Endodermal cell (in vitro differentiated cells): ENCODE measurements around the gene PREX1. TPM values are rescaled to one million over a fixed set of nuclear protein-coding genes. Genes with fewer than 3 reads are reported as not detected.

Experiments used
- DNase-seq: peaks from one replicate; pipeline ENCODE4 v3.0.0-alpha.2; 2017
- H3K27ac ChIP-seq: 2 replicates; pipeline ENCODE4 v1.5.1; 2013; ENCODE audit warnings: mild to moderate bottlenecking, low read depth, low read length, moderate library complexity
- H3K27me3 ChIP-seq: 2 replicates; pipeline ENCODE4 v1.6.1; 2013; ENCODE audit warnings: mild to moderate bottlenecking, low read length, moderate library complexity; ENCODE audit not compliant: insufficient read depth, control insufficient read depth, poor library complexity, severe bottlenecking
- H3K36me3 ChIP-seq: 2 replicates; pipeline ENCODE4 v1.7.0; 2013; ENCODE audit warnings: mild to moderate bottlenecking, low read length, moderate library complexity; ENCODE audit not compliant: control insufficient read depth, insufficient read depth
- H3K4me1 ChIP-seq: one replicate; pipeline ENCODE4 v1.7.0; 2013; ENCODE audit warnings: low read length; ENCODE audit not compliant: control insufficient read depth, insufficient read depth
- H3K4me3 ChIP-seq: 2 replicates; pipeline ENCODE4 v1.5.1; 2013; ENCODE audit warnings: mild to moderate bottlenecking, low read length, moderate library complexity
- H3K9ac ChIP-seq: 2 replicates; pipeline ENCODE4 v1.6.1; 2013; ENCODE audit warnings: mild to moderate bottlenecking, low read length, moderate library complexity; ENCODE audit not compliant: poor library complexity, severe bottlenecking; ENCODE audit errors: extremely low read depth
- H3K9me3 ChIP-seq: 2 replicates; pipeline ENCODE4 v1.6.1; 2013; ENCODE audit warnings: mild to moderate bottlenecking, low read length, moderate library complexity; ENCODE audit not compliant: control insufficient read depth
- H3K27ac Mint-ChIP-seq: 2 replicates; pipeline ENCODE4 v1.8.0; 2020; ENCODE audit warnings: mixed read lengths
- H3K27me3 Mint-ChIP-seq: 2 replicates; pipeline ENCODE4 v1.8.0; 2021; ENCODE audit warnings: mild to moderate bottlenecking, mixed read lengths; ENCODE audit not compliant: insufficient read depth
- H3K36me3 Mint-ChIP-seq: 2 replicates; pipeline ENCODE4 v1.8.0; 2020; ENCODE audit warnings: low read depth, mixed read lengths
- H3K4me1 Mint-ChIP-seq: 2 replicates; pipeline ENCODE4 v1.8.0; 2020; ENCODE audit warnings: mixed read lengths
- H3K4me3 Mint-ChIP-seq: 2 replicates; pipeline ENCODE4 v1.8.0; 2020; ENCODE audit warnings: mild to moderate bottlenecking, moderate library complexity, mixed read lengths
- H3K9me3 Mint-ChIP-seq: 2 replicates; pipeline ENCODE4 v1.8.0; 2020; ENCODE audit warnings: mild to moderate bottlenecking, mixed read lengths
- CTCF ChIP-seq: fragments of 200-600 bp; sonication (generic); conservative IDR thresholded peaks from 2 replicates; pipeline ENCODE4 v1.5.0; 2021; ENCODE audit warnings: antibody characterized with exemption, mild to moderate bottlenecking
- WGBS, 2 experiments: methylation state at CpG; one replicate each; pipeline versions ENCODE4 v1.1.5 to v1.1.7; 2013; ENCODE audit warnings: missing lambda C conversion rate in 2 of 2, mixed read lengths in 1 of 2; ENCODE audit not compliant: insufficient coverage in 1 of 2, insufficient read length in 1 of 2; 5-methylcytosine and 5-hydroxymethylcytosine counted together
- total RNA-seq, 2 donors: library from RNA; stranded (reverse); fragmentation: NEBNext Ultra II Directional in 1 of 2; extraction: Animal tissue kit (Norgen Biotek cat#: 25700) in 1 of 2; gene quantifications; 2 replicates in 1 of 2; 3 replicates in 1 of 2; pipeline ENCODE4 v1.2.1, GENCODE V29; 2021

Gene PREX1
- total RNA-seq, 2 donors from 2014 or later, result 65.3 to 70.5 TPM

GRCh38 chr20:48819089-48819488, 8.7 kb downstream of the PREX1 start:
- no peaks in the 10 kb centered on the region for H3K9me3 Mint-ChIP-seq
- Histone ChIP-seq H3K9ac (no peak overlapping the region), H3K27ac (no peak overlapping the region), H3K27me3 (no peaks in the 10 kb centered on the region), H3K4me3 (no peak overlapping the region), H3K4me1 (peaks cover 15% of the 10 kb centered on the region), H3K36me3 (peaks cover 32% of the 10 kb centered on the region), H3K9me3 (no peaks in the 10 kb centered on the region)
- no peak overlapping the region for H3K27ac Mint-ChIP-seq
- no peak overlapping the region for H3K4me3 Mint-ChIP-seq
- TF ChIP-seq CTCF, result no peak
- 87 to 92% methylated on average over 2 to 3 of the region's 3 CpGs for WGBS, 2 experiments
- DNase-seq, result no peak
- H3K36me3 Mint-ChIP-seq, result peaks cover 54% of the 10 kb centered on the region
- H3K27me3 Mint-ChIP-seq, result peaks cover 3% of the 10 kb centered on the region
- peaks cover 27% of the 10 kb centered on the region for H3K4me1 Mint-ChIP-seq

- no peaks in the 10 kb centered on the region for H3K27me3 Mint-ChIP-seq
- no peak overlapping the region for H3K4me3 Mint-ChIP-seq
- H3K4me3 ChIP-seq, result no peak overlapping the region
- H3K4me1 Mint-ChIP-seq, result peaks cover 23% of the 10 kb centered on the region
- H3K27me3 ChIP-seq, result no peaks in the 10 kb centered on the region
- H3K9me3 ChIP-seq, result no peaks in the 10 kb centered on the region
- H3K36me3 ChIP-seq, result peaks cover 32% of the 10 kb centered on the region
- no peak for TF ChIP-seq CTCF
- no peak overlapping the region for H3K27ac Mint-ChIP-seq
- 55 to 57% methylated on average over 7 to 11 of the region's 11 CpGs for WGBS, 2 experiments
- H3K9me3 Mint-ChIP-seq, result no peaks in the 10 kb centered on the region
- H3K36me3 Mint-ChIP-seq, result peaks cover 54% of the 10 kb centered on the region
- DNase-seq, result no peak
- H3K4me1 ChIP-seq, result peaks cover 15% of the 10 kb centered on the region
- peak overlapping the region; percentile 13 for H3K27ac ChIP-seq
- no peak overlapping the region for H3K9ac ChIP-seq
Observed at GRCh38 chr20:48818481-48818987, 9.3 kb downstream of the PREX1 start.

- TF ChIP-seq CTCF, result no peak
- no peak overlapping the region for H3K4me3 ChIP-seq
- no peaks in the 10 kb centered on the region for H3K27me3 ChIP-seq
- no peak overlapping the region for H3K27ac ChIP-seq
- H3K27me3 Mint-ChIP-seq, result no peaks in the 10 kb centered on the region
- no peak for DNase-seq
- H3K4me3 Mint-ChIP-seq, result no peak overlapping the region
- peaks cover 51% of the 10 kb centered on the region for H3K36me3 Mint-ChIP-seq
- no peaks in the 10 kb centered on the region for H3K9me3 Mint-ChIP-seq
- peaks cover 33% of the 10 kb centered on the region for H3K36me3 ChIP-seq
- peak overlapping the region; percentile 40 for H3K27ac Mint-ChIP-seq
- H3K4me1 ChIP-seq, result peaks cover 15% of the 10 kb centered on the region
- no peak overlapping the region for H3K9ac ChIP-seq
- peaks cover 23% of the 10 kb centered on the region for H3K4me1 Mint-ChIP-seq
- 88 to 95% methylated on average over 7 of the region's 7 CpGs for WGBS, 2 experiments
- H3K9me3 ChIP-seq, result no peaks in the 10 kb centered on the region
Observed at GRCh38 chr20:48818031-48818370, 9.8 kb downstream of the PREX1 start.
